ENCODE results near the gene ABCD1.
A peak's percentile ranks its signal among the peaks of the same experiment; 100 is the strongest.
"Not testable (repeated sequence)": the region's sequence is repeated elsewhere in the genome, so short reads cannot be mapped to it uniquely, and the experiment has no call there.

The ABCD1 gene

DNA sequence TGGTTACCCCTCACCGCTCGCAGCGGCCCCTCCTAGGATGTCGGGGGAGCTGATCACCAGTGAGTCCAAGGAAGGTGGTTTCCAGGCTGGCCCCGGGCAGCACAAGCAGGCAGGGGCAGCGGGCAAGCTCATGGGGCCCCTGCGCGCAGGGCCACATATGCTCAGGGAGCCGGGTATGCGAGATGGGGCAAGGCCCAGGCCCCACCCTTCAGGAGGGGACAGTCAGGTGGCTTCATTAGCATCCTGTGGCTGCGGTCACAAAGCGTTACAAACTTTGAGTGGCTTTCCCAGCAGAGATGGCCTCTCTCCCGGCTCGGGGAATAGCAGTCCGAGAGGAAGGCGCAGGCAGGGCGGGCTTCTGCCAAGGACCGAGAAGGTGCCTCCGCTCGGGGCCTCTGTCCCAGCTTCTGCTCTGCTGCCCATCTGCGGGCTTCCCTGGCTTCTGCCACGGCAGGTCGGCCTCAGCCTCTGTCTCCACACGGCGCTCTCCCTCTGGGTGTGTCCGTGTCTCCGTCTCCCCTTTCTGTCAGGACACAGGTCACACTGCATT is 13.5 kb downstream of the ABCD1 start:
- H3K27me3 ChIP-seq = peaks cover 9 to 87% (median 53%) of the 10 kb centered on the region in 11 experiments; a peak in 20 of 22 replicates
- H3K4me1 ChIP-seq = peaks cover 27 to 82% (median 70%) of the 10 kb centered on the region in 10 experiments
- H4K20me1 ChIP-seq = peaks cover 12 to 91% (median 51%) of the 10 kb centered on the region in 11 experiments; a peak in 20 of 22 replicates
- H3K9ac ChIP-seq = no peak overlapping the region
- H3K4me2 ChIP-seq = no peak overlapping the region
- H3K36me3 ChIP-seq = peaks cover 0 to 64% (median 13%) of the 10 kb centered on the region in 11 experiments; a peak in 14 of 22 replicates
- H3K27ac ChIP-seq = no peak overlapping the region
- peaks cover 0 to 33% (median 19%) of the 10 kb centered on the region in 11 experiments; a peak in 14 of 22 replicates for H3K9me3 ChIP-seq (replicated peaks in 1 of 11)
- H3K4me3 ChIP-seq = no peak overlapping the region
- TF ChIP-seq Cebpa-rat (IDR thresholded peaks at IDR 0.05) = no peak

DNA sequence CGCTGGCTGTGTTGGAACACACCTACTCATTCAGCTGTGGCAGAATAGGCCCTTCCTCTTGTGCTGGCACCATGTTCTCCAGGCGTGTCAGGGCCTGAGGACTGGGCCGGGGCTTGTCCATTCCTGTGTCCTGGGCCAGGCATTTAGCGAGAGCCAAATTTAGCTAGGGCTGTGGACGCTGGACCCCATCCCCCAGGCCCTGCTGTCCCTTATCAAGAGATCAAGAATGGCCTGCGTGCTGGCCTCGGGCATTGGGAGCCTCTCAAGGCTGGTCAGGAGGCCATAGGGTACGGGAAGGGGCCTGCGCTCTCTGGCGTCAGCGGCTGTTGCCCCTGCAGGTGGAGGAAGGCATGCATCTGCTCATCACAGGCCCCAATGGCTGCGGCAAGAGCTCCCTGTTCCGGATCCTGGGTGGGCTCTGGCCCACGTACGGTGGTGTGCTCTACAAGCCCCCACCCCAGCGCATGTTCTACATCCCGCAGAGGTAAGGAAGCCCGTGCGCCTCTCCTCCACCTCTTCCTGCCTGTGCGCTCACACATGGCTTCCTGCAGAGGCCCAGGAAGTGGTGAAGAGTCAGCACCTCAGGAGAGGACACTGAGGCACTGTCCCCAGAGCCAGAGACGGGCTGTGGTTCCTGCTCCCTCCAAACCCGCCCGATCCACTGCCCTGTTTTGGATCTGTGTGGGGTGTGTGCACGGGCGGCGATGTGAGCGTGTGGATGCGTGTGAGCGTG is 15.3 kb downstream of the ABCD1 start:
- Histone ChIP-seq H3K9ac (0 out of 22 replicates have a peak overlapping the region, but pooled peaks of 1 of the 11 experiments have one; percentile 10), H3K27ac (no peak overlapping the region), H3K36me3 (peaks cover 0 to 46% (median 8%) of the 10 kb centered on the region in 11 experiments; a peak in 12 of 22 replicates), H3K4me2 (peak overlapping the region in 9 of 11 experiments; percentile 59 to 79 (median 68); a peak in 18 of 22 replicates), H3K9me3 (replicated peaks in 1 of 11) (peaks cover 0 to 18% (median 4%) of the 10 kb centered on the region in 11 experiments; a peak in 11 of 22 replicates), H3K4me3 (no peak overlapping the region), H3K4me1 (peaks cover 35 to 92% (median 79%) of the 10 kb centered on the region in 10 experiments), H3K27me3 (peaks cover 9 to 81% (median 53%) of the 10 kb centered on the region in 11 experiments; a peak in 20 of 22 replicates), H4K20me1 (peaks cover 12 to 92% (median 36%) of the 10 kb centered on the region in 11 experiments; a peak in 20 of 22 replicates)
- no peak for TF ChIP-seq Cebpa-rat (IDR thresholded peaks at IDR 0.05)

DNA sequence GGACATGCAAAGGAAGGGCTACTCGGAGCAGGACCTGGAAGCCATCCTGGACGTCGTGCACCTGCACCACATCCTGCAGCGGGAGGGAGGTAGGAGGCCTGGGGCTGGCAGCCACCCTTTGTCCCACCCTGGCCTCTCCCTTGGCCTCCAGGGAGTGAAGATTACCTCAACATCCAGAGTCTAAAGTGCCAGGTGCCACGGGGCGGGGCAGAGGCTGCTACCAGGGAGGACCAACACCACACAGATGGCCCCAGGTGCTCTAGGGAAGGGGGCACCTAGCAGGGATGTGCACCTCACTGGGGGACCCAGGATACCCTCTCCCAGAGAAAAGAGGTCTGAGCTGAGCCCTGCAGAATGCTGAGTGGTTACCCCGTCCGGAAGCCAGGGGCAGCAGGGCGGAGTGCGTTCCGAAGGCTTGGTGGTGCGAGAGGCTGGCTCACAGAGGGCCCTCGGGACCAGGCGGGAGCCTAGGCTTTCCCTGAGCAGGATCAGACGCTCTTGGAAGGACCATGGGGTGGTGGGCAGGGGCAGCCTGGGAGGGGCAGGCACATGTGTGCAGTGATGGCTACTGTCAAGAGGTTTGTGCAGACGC is 16.1 kb downstream of the ABCD1 start:
- peak overlapping the region in 9 of 11 experiments; percentile 59 to 79 (median 68); a peak in 17 of 22 replicates for H3K4me2 ChIP-seq
- H3K27ac ChIP-seq = no peak overlapping the region
- peaks cover 27 to 88% (median 71%) of the 10 kb centered on the region in 10 experiments for H3K4me1 ChIP-seq
- H4K20me1 ChIP-seq = peaks cover 12 to 84% (median 35%) of the 10 kb centered on the region in 11 experiments; a peak in 20 of 22 replicates
- TF ChIP-seq Cebpa-rat (IDR thresholded peaks at IDR 0.05) = no peak
- H3K9ac ChIP-seq = no peak overlapping the region
- peaks cover 0 to 10% (median 0%) of the 10 kb centered on the region in 11 experiments; a peak in 5 of 22 replicates for H3K9me3 ChIP-seq (replicated peaks in 1 of 11)
- H3K27me3 ChIP-seq = peaks cover 9 to 73% (median 45%) of the 10 kb centered on the region in 11 experiments; a peak in 20 of 22 replicates
- H3K36me3 ChIP-seq = peaks cover 0 to 46% (median 8%) of the 10 kb centered on the region in 11 experiments; a peak in 12 of 22 replicates
- no peak overlapping the region for H3K4me3 ChIP-seq

DNA sequence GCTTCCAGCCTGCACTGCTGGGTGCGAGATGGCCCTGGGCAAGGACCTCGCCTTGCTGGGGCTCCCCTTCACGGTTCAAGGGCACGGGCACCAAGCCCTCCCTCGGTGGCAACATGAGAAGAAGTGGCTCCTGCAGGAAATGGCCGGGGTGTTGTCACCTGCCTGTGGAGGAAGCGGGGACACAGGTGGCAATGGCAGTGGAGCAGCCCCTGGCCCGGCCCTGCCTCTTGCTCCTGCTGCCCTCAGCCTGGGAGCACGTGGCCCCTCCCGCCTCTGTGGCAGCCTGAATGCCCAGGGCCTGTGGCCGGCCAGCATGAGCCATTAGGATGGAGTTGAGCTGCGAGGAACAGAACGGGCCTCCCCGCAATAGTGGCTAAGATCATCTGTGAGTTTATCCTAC is 16.8 kb downstream of the ABCD1 start:
- no peak overlapping the region for H3K9ac ChIP-seq
- H3K9me3 ChIP-seq (replicated peaks in 1 of 11) = peaks cover 0 to 9% (median 0%) of the 10 kb centered on the region in 11 experiments; a peak in 5 of 22 replicates
- H3K4me1 ChIP-seq = peaks cover 26 to 82% (median 64%) of the 10 kb centered on the region in 10 experiments
- H3K4me3 ChIP-seq = no peak overlapping the region
- peaks cover 0 to 41% (median 7%) of the 10 kb centered on the region in 11 experiments; a peak in 12 of 22 replicates for H3K36me3 ChIP-seq
- peaks cover 9 to 69% (median 40%) of the 10 kb centered on the region in 11 experiments; a peak in 20 of 22 replicates for H3K27me3 ChIP-seq
- H4K20me1 ChIP-seq = peaks cover 5 to 77% (median 31%) of the 10 kb centered on the region in 11 experiments; a peak in 20 of 22 replicates
- no peak for TF ChIP-seq Cebpa-rat (IDR thresholded peaks at IDR 0.05)
- peak overlapping the region in 6 of 11 experiments; percentile 7 to 69 (median 62); a peak in 8 of 22 replicates for H3K4me2 ChIP-seq
- no peak overlapping the region for H3K27ac ChIP-seq

DNA sequence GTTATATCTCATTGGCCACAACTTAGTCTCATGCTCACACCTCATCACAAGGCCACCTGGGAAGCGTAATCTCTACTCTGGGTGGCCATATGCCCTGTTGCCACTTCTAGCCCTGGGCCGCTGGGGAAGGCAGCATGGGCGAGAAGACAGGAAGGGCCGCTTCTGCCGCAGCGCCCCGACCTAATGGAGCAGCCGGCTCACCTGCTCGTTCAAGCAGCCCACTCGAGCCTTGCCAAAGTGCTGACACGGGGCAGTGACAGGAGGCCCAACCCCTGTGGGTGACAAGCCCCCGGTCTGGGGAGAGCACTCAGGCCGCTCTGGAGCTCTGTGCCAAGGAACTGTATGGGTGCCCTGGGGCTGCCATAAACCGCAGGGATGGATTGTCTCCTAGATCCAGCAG is 17.5 kb downstream of the ABCD1 start:
- H3K9ac ChIP-seq; H3K9me3 ChIP-seq (replicated peaks in 1 of 11); H3K27ac ChIP-seq; H3K4me3 ChIP-seq: not testable (repeated sequence)
- Histone ChIP-seq H3K27me3 (peaks cover 9 to 67% (median 34%) of the 10 kb centered on the region in 11 experiments; a peak in 19 of 22 replicates), H3K36me3 (peaks cover 0 to 35% (median 2%) of the 10 kb centered on the region in 11 experiments; a peak in 11 of 22 replicates), H3K4me2 (peak overlapping the region in 8 of 11 experiments; percentile 16 to 73 (median 68); a peak in 12 of 22 replicates), H3K4me1 (peaks cover 26 to 76% (median 58%) of the 10 kb centered on the region in 10 experiments), H4K20me1 (peaks cover 0 to 70% (median 24%) of the 10 kb centered on the region in 11 experiments; a peak in 17 of 22 replicates)

DNA sequence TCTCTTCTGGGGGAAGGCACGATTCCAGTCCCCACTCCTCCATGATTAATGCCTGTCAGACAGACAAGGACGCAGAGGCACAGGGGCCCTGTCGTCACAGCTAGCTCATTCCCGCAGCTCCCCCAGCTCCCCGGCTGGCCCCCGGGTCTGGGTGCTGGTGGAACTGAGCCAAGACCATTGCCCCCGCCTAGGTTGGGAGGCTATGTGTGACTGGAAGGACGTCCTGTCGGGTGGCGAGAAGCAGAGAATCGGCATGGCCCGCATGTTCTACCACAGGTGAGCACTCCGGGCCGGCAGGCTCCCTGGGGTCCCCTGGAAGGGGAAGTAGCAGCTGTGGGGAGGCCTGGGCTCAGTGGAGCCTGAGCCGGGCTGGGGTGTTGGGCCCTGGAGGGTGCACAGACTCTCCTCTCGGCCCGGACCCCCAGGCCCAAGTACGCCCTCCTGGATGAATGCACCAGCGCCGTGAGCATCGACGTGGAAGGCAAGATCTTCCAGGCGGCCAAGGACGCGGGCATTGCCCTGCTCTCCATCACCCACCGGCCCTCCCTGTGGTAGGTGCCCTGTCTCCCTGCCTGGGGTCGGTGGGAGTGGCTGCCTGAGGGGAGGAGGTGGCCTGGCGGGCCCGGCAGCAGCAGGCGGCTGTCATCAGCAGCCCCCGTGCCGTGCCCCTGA is 18.3 kb downstream of the ABCD1 start:
- 0 out of 22 replicates have a peak overlapping the region, but pooled peaks of 2 of the 11 experiments have one; percentile 8 to 13 for H3K9ac ChIP-seq
- not testable (repeated sequence) for H3K4me3 ChIP-seq; H3K9me3 ChIP-seq (replicated peaks in 1 of 11); H3K27ac ChIP-seq
- peaks cover 0 to 26% (median 0%) of the 10 kb centered on the region in 11 experiments; a peak in 4 of 22 replicates for H3K36me3 ChIP-seq
- H3K4me1 ChIP-seq = peaks cover 26 to 67% (median 56%) of the 10 kb centered on the region in 10 experiments
- H3K27me3 ChIP-seq = peaks cover 9 to 66% (median 35%) of the 10 kb centered on the region in 11 experiments; a peak in 20 of 22 replicates
- H3K4me2 ChIP-seq = peak overlapping the region; percentile 48 to 75 (median 67)
- peaks cover 0 to 62% (median 21%) of the 10 kb centered on the region in 11 experiments; a peak in 15 of 22 replicates for H4K20me1 ChIP-seq

DNA sequence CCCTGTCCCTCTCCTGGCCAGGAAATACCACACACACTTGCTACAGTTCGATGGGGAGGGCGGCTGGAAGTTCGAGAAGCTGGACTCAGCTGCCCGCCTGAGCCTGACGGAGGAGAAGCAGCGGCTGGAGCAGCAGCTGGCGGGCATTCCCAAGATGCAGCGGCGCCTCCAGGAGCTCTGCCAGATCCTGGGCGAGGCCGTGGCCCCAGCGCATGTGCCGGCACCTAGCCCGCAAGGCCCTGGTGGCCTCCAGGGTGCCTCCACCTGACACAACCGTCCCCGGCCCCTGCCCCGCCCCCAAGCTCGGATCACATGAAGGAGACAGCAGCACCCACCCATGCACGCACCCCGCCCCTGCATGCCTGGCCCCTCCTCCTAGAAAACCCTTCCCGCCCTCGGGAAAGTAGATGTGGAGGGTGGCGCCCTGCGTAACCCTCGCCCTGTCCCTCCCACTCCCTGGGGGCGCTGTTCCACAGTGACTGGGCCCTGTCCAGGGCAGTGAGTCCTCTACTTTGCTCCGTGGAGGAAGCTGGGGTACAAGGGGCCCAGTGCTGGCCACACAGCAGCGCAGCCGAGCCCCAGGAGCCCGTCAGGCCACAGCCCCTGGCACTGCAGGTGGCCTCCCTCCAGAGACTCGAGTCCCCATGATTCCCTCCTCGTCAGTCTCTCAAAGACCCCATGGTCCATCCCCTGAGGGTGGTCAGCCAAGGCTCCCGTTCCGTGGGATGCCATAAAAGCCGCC is 19.0 kb downstream of the ABCD1 start:
- peak overlapping the region in 1 of 10 experiments; percentile 36; a peak in 1 of 20 replicates for H3K4me3 ChIP-seq
- H3K9me3 ChIP-seq (replicated peaks in 1 of 11) = not testable (repeated sequence)

More for the DNA sequence above, 19.0 kb downstream of the ABCD1 start:
- peaks cover 0 to 55% (median 21%) of the 10 kb centered on the region in 11 experiments; a peak in 15 of 22 replicates for H4K20me1 ChIP-seq
- H3K4me1 ChIP-seq = peaks cover 26 to 64% (median 54%) of the 10 kb centered on the region in 10 experiments
- H3K27me3 ChIP-seq = peaks cover 9 to 66% (median 35%) of the 10 kb centered on the region in 11 experiments; a peak in 20 of 22 replicates
- peak overlapping the region; percentile 48 to 75 (median 69) for H3K4me2 ChIP-seq
- H3K9ac ChIP-seq = peak overlapping the region in 3 of 11 experiments; percentile 8 to 44 (median 22); a peak in 1 of 22 replicates
- H3K36me3 ChIP-seq = peaks cover 0 to 19% (median 0%) of the 10 kb centered on the region in 11 experiments; a peak in 3 of 22 replicates
- H3K27ac ChIP-seq = not testable (repeated sequence)

All from BLaER1 treated with 17β-estradiol and CSF1 and Interleukin-3, amounts not matched to agents 10 nM and 100 nM (cell line).